HepG2 (cell line): Measurements from ENCODE around the gene OR1G1.

ENCODE experiments used
- ARID2 ChIP-seq: sonication (generic); formaldehyde crosslinking; IDR thresholded peaks from 2 replicates; pipeline ENCODE4 v1.8.1; 2022; ENCODE audit warnings: mild to moderate bottlenecking, missing genetic modification reagents, borderline replicate concordance
- CREM ChIP-seq, 2 experiments: sonication (generic) in 1 of 2; formaldehyde crosslinking in 1 of 2; IDR thresholded peaks; 2 replicates each; pipeline versions ENCODE4 v1.4.0 to v1.6.1; 2016 to 2020; ENCODE audit warnings: antibody characterized with exemption in 1 of 2, mild to moderate bottlenecking in 1 of 2, missing genetic modification reagents in 1 of 2
- ELF3 ChIP-seq: IDR thresholded peaks from 2 replicates; pipeline ENCODE4 v1.6.1; 2016; ENCODE audit warnings: missing genetic modification reagents, missing compliant biosample characterization
- FOXA1 ChIP-seq, 2 experiments: fragments of 450-650 bp in 1 of 2; sonication (generic) in 1 of 2; formaldehyde crosslinking in 1 of 2; IDR thresholded peaks; 2 replicates each; pipeline versions ENCODE4 v1.4.0 to v1.6.1; 2016 to 2020; ENCODE audit warnings: missing genetic modification reagents in 1 of 2
- HCFC1 ChIP-seq: fragments of 150-350 bp; IDR thresholded peaks from 2 replicates; pipeline ENCODE4 v1.6.1; 2014; ENCODE audit warnings: low read depth, low read length
- JUND ChIP-seq: sonication (generic); formaldehyde crosslinking; IDR thresholded peaks from 2 replicates; pipeline ENCODE4 v1.8.0; 2022; ENCODE audit warnings: mild to moderate bottlenecking, missing genetic modification reagents
- KLF6 ChIP-seq: IDR thresholded peaks from 2 replicates; pipeline ENCODE4 v1.8.0; 2016; ENCODE audit warnings: missing biosample characterization, missing genetic modification reagents
- PHF20 ChIP-seq: sonication (generic); formaldehyde crosslinking; IDR thresholded peaks from 2 replicates; pipeline ENCODE4 v1.5.0; 2020; ENCODE audit warnings: mild to moderate bottlenecking, missing genetic modification reagents
- POLR2A ChIP-seq, 2 experiments: IDR thresholded peaks; 2 replicates each; pipeline ENCODE4 v1.6.1; 2011; ENCODE audit warnings: low read depth in 2 of 2, low read length in 2 of 2, mild to moderate bottlenecking in 1 of 2, moderate library complexity in 1 of 2; ENCODE audit not compliant: insufficient read depth in 1 of 2
- TCF7L2 ChIP-seq: IDR thresholded peaks from 2 replicates; pipeline ENCODE4 v1.6.1; 2011; ENCODE audit warnings: mild to moderate bottlenecking, low read depth, low read length, moderate library complexity
- TEAD3 ChIP-seq: optimal IDR thresholded peaks from 2 replicates; pipeline ENCODE3; 2016; ENCODE audit warnings: borderline replicate concordance
- ZNF749 ChIP-seq: sonication (generic); formaldehyde crosslinking; IDR thresholded peaks from 2 replicates; pipeline ENCODE4 v1.8.0; 2022; ENCODE audit warnings: mild to moderate bottlenecking, missing genetic modification reagents, moderate library complexity, borderline replicate concordance
- TF ChIP-seq, protein P1 (sequence below): sonication (generic); formaldehyde crosslinking; IDR thresholded peaks from 2 replicates; pipeline ENCODE4 v1.4.0; 2020; ENCODE audit warnings: mild to moderate bottlenecking, missing genetic modification reagents
- TF ChIP-seq, protein P2 (sequence below): sonication (generic); formaldehyde crosslinking; IDR thresholded peaks from 2 replicates; pipeline ENCODE4 v1.5.0; 2020; ENCODE audit warnings: mild to moderate bottlenecking, missing genetic modification reagents, moderate library complexity

- TF ChIP-seq ELF3 (CRISPR knock-in tag) (no peak), ARID2 (CRISPR knock-in tag) (no peak), TCF7L2 (no peak), JUND (no peak), FOXA1 (IDR thresholded peaks at IDR 0.05) (no peak), FOXA1 (CRISPR knock-in tag; IDR thresholded peaks at IDR 0.05) (no peak), POLR2A (IDR thresholded peaks at IDR 0.05; ENCODE audit: insufficient read depth in 1 of 2, low read depth in 2 of 2, low read length in 2 of 2) (no peak), ZNF749 (no peak), HCFC1 (no peak), PHF20 (CRISPR knock-in tag) (no peak), KLF6 (CRISPR knock-in tag) (no peak), TEAD3 (no peak), CREM (IDR thresholded peaks at IDR 0.05) (no peak), CREM (CRISPR knock-in tag; IDR thresholded peaks at IDR 0.05) (no peak)
- TF ChIP-seq, protein P1, sequence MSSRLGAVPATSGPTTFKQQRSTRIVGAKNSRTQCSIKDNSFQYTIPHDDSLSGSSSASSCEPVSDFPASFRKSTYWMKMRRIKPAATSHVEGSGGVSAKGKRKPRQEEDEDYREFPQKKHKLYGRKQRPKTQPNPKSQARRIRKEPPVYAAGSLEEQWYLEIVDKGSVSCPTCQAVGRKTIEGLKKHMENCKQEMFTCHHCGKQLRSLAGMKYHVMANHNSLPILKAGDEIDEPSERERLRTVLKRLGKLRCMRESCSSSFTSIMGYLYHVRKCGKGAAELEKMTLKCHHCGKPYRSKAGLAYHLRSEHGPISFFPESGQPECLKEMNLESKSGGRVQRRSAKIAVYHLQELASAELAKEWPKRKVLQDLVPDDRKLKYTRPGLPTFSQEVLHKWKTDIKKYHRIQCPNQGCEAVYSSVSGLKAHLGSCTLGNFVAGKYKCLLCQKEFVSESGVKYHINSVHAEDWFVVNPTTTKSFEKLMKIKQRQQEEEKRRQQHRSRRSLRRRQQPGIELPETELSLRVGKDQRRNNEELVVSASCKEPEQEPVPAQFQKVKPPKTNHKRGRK (CRISPR knock-in tag): no peak
- TF ChIP-seq, protein P2, sequence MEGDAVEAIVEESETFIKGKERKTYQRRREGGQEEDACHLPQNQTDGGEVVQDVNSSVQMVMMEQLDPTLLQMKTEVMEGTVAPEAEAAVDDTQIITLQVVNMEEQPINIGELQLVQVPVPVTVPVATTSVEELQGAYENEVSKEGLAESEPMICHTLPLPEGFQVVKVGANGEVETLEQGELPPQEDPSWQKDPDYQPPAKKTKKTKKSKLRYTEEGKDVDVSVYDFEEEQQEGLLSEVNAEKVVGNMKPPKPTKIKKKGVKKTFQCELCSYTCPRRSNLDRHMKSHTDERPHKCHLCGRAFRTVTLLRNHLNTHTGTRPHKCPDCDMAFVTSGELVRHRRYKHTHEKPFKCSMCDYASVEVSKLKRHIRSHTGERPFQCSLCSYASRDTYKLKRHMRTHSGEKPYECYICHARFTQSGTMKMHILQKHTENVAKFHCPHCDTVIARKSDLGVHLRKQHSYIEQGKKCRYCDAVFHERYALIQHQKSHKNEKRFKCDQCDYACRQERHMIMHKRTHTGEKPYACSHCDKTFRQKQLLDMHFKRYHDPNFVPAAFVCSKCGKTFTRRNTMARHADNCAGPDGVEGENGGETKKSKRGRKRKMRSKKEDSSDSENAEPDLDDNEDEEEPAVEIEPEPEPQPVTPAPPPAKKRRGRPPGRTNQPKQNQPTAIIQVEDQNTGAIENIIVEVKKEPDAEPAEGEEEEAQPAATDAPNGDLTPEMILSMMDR (CRISPR knock-in tag): no peak
Measured at GRCh38 chr17:3104322-3104721, 23.0 kb downstream of the OR1G1 start, which contains the start of gene OR1D2.
